Measurements from ENCODE around the gene ATRNL1. TPM values are rescaled to one million over a fixed set of nuclear protein-coding genes. Genes with fewer than 3 reads are reported as not detected.

The ATRNL1 gene
- total and polyA plus RNA-seq, 2 of the 8 experiments (the other 6 are each of a cell fraction or from before 2014, with no cell fraction given) = 5.1 to 17.6 TPM

DNA sequence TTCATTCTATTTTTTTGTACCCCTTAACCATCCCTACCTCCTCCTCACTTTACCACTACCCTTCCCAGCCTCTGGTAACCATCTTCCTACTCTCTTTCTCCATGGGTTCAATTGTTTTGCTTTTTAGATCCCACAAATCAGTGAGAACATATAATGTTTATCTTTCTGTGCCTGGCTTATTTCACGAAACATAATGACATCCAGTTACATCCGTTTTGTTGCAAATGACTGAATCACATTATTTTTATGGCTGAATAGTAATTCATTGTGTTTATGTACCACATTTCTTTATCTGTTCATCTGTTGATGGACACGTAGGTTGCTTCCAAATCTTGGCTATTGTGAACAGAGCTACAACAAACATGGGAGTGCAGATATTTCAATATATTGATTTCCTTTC lies 24.1 kb downstream of the ATRNL1 start:
- Histone ChIP-seq H3K4ac (replicated peaks; ENCODE audit: insufficient read length, low read depth, low read length) (no peak overlapping the region), H3K27ac (ENCODE audit: low read depth, low read length) (no peak overlapping the region), H2BK12ac (ENCODE audit: low read depth, low read length) (no peak overlapping the region), H4K5ac (ENCODE audit: insufficient read length, low read depth, low read length) (no peak overlapping the region), H2AFZ (ENCODE audit: low read length) (no peak overlapping the region), H3K4me3 (ENCODE audit: extremely low read depth in 1 of 4, insufficient read depth in 2 of 4, low read depth in 3 of 4, low read length in 4 of 4) (no peak overlapping the region), H2BK15ac (ENCODE audit: low read length) (no peak overlapping the region), H3K36me3 (ENCODE audit: control insufficient read depth in 2 of 4, insufficient read depth in 4 of 4, low read length in 3 of 4) (no peaks in the 10 kb centered on the region), H3K27me3 (replicated peaks in 1 of 4; ENCODE audit: control insufficient read depth in 3 of 4, extremely low read depth in 1 of 4, insufficient read depth in 3 of 4, low read length in 3 of 4) (no peaks in the 10 kb centered on the region), H4K91ac (replicated peaks; ENCODE audit: insufficient read length, low read length) (no peak overlapping the region), H3K23ac (ENCODE audit: insufficient read length) (no peak overlapping the region), H3K18ac (ENCODE audit: extremely low read depth, low read length) (no peak overlapping the region), H3K56ac (replicated peaks; ENCODE audit: insufficient read length, low read depth, low read length) (no peak overlapping the region), H3K79me1 (ENCODE audit: low read depth, low read length) (no peaks in the 10 kb centered on the region), H3K9ac (replicated peaks in 1 of 4; ENCODE audit: extremely low read depth in 1 of 4, low read depth in 3 of 4, low read length in 3 of 4) (no peak overlapping the region), H4K8ac (ENCODE audit: extremely low read depth, insufficient read depth, low read length) (no peak overlapping the region), H2BK120ac (replicated peaks; ENCODE audit: low read depth, low read length) (no peak overlapping the region), H3K23me2 (ENCODE audit: low read depth, low read length) (no peaks in the 10 kb centered on the region), H3K9me3 (ENCODE audit: insufficient read depth in 2 of 2, low read depth in 1 of 2, low read length in 1 of 2) (peaks cover 0 to 9% of the 10 kb centered on the region in 2 experiments; a peak in 1 of 4 replicates), H3K4me1 (replicated peaks in 1 of 4; ENCODE audit: control insufficient read depth in 3 of 4, insufficient read depth in 4 of 4, low read length in 3 of 4) (no peaks in the 10 kb centered on the region), H3K14ac (ENCODE audit: insufficient read length) (no peak overlapping the region), H4K20me1 (replicated peaks in 1 of 2; ENCODE audit: control insufficient read depth in 1 of 2, insufficient read depth in 2 of 2, low read length in 2 of 2) (no peaks in the 10 kb centered on the region), H2BK5ac (ENCODE audit: low read depth, low read length) (no peak overlapping the region), H2BK20ac (ENCODE audit: low read length) (no peak overlapping the region), H3K79me2 (ENCODE audit: control insufficient read depth in 1 of 2, insufficient read depth in 2 of 2, low read length in 2 of 2) (no peaks in the 10 kb centered on the region), H3K4me2 (ENCODE audit: insufficient read depth in 1 of 2, low read depth in 2 of 2, low read length in 2 of 2) (no peak overlapping the region), H2AK5ac (ENCODE audit: low read depth, low read length) (no peak overlapping the region)
- 83% methylated on average over 3 of the region's 3 CpGs; no CpG with 5 or more reads in 1 of the 2 experiments for WGBS, 2 experiments (ENCODE audit: extremely low coverage in 1 of 2, insufficient coverage in 1 of 2, insufficient read length in 1 of 2, insufficient replicate concordance in 2 of 2, low coverage in 1 of 2, low lambda C conversion rate in 2 of 2, missing lambda C conversion rate in 1 of 2)
- CTCF ChIA-PET (ENCODE audit: partially characterized antibody) = interaction anchor here (1.2 to 2.3 kb wide), 2 partner anchors 24 to 240 kb away, joined by 3 to 7 read pairs; no protein-coding TSS in a partner anchor
- POLR2A ChIA-PET (ENCODE audit: partially characterized antibody) = no interaction called here
- no peak for DNase-seq (ENCODE audit: low read depth in 1 of 2, low spot score in 2 of 2)
- FAIRE-seq = no peak
- TF ChIP-seq, protein P1, sequence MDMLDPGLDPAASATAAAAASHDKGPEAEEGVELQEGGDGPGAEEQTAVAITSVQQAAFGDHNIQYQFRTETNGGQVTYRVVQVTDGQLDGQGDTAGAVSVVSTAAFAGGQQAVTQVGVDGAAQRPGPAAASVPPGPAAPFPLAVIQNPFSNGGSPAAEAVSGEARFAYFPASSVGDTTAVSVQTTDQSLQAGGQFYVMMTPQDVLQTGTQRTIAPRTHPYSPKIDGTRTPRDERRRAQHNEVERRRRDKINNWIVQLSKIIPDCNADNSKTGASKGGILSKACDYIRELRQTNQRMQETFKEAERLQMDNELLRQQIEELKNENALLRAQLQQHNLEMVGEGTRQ (IDR thresholded peaks at IDR 0.05; ENCODE audit: low read length) = no peak
- TF ChIP-seq TCF12 (IDR thresholded peaks at IDR 0.05; ENCODE audit: low read depth, low read length) = no peak
- TF ChIP-seq FOSL1 (IDR thresholded peaks at IDR 0.05; ENCODE audit: insufficient read depth, low read depth, low read length) = no peak
- no peak for TF ChIP-seq CTBP2 (IDR thresholded peaks at IDR 0.05; ENCODE audit: borderline replicate concordance, insufficient read depth, insufficient read length, low read length)
- TF ChIP-seq POLR2A (IDR thresholded peaks at IDR 0.05; ENCODE audit: control extremely low read depth in 1 of 2, low read depth in 2 of 2, low read length in 2 of 2) = no peak
- no peak for TF ChIP-seq MAFK (IDR thresholded peaks at IDR 0.05; ENCODE audit: low read depth, low read length)
- TF ChIP-seq PHF8 (conservative IDR thresholded peaks at IDR 0.05; ENCODE audit: low read depth, low read length) = no peak
- no peak for TF ChIP-seq CBX8 (IDR thresholded peaks at IDR 0.05; ENCODE audit: borderline replicate concordance, low read depth, low read length)
- no peak for TF ChIP-seq RXRA (IDR thresholded peaks at IDR 0.05; ENCODE audit: insufficient read depth, low read depth, low read length)
- TF ChIP-seq POLR2AphosphoS5 (IDR thresholded peaks at IDR 0.05; ENCODE audit: low read depth, low read length) = no peak
- TF ChIP-seq HDAC6 (IDR thresholded peaks at IDR 0.05; ENCODE audit: low read depth, low read length) = no peak
- TF ChIP-seq KDM1A (IDR thresholded peaks at IDR 0.05; ENCODE audit: borderline replicate concordance, low read length) = no peak
- TF ChIP-seq ASH2L (IDR thresholded peaks at IDR 0.05; ENCODE audit: low read length) = no peak
- no peak for TF ChIP-seq EP300 (IDR thresholded peaks at IDR 0.05; ENCODE audit: borderline replicate concordance in 1 of 2, low read depth in 2 of 2, low read length in 2 of 2)

Measured in H1 (cell line).